Stimulated activated CD8-positive, alpha-beta memory T cell treated with anti-CD3 and anti-CD28 coated beads, Interleukin-2, amount 100 ng/mL, for 48 hours (primary cell): Measurements from ENCODE around the gene LBHD1.
"Not testable (repeated sequence)": the region's sequence is repeated elsewhere in the genome, so short reads cannot be mapped to it uniquely, and the experiment has no call there.

Experiments used
- DNase-seq, 2 donors: peaks; one replicate each; pipeline ENCODE4 v3.0.0-alpha.2; 2020; ENCODE audit warnings: low read depth in 2 of 2

The LBHD1 gene

DNA sequence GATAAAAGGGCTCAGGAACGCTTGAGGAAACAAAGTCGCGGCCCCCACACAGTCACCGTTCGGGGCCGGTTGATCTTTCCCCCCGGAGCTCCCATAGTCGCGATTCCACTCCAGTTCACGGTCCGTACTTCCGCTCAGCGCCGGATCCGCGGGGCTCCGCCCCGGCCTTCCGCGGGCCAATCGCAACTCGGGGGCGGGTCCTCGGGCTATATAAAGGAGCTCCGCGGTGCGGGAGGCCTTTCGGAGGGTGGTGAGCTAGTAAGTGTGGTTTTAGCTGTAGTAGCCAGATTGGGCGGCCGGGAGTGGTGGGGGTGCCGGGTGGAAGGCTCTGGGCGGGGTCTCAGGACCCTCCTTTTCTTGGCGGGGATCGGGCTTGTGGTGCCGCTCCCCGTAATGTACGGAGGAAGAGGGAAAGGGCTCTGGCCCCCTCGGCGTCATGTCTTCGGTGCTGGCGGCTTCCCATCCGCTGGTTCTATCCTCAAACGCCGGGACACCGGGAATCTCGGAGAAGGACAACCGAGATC is 6.9 kb downstream of the LBHD1 start, which contains the start of the genes C11orf98 and CSKMT:
TSS of gene C11orf98 (minus strand) at position 136 of the 524 bp plus-strand sequence. CDS start at position 95, 41 bp downstream.
TSS of gene CSKMT (plus strand) at position 238 of the 524 bp plus-strand sequence. CDS start 568 bp downstream, outside the sequence.
- DNase-seq = peak; percentile 91 to 93

DNA sequence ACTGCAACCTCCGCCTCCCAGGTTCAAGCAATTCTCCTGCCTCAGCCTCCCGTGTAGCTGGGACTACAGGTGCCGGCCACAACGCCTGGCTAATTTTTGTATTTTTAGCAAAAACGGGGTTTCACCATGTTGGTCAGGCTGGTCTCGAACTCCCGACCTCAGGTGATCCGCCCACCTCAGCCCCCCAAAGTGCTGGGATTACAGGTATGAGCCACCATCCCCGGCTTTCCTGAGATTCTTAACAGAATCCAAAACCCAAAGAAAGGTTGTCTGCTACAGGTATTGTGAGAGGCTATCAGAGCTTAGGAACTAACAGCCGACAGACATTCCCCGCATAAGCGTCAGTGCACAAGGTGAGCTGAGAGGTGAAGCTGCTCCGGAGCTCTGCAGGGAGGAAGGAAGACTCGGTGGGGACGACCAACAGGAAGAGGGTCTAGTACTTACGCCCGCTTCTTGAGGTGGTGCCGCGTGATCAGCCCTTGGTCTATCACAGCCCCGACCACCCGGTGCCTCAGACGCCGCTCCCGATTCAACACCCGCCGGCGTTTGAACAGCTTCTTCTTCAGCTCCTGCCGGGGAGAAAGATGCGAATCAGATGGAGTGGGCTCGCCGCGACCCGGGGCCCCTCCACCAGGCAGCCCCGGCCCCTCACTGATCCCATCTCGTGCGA is 7.5 kb downstream of the LBHD1 start:
- DNase-seq = peak in 1 of 2 donors; percentile 46

DNA sequence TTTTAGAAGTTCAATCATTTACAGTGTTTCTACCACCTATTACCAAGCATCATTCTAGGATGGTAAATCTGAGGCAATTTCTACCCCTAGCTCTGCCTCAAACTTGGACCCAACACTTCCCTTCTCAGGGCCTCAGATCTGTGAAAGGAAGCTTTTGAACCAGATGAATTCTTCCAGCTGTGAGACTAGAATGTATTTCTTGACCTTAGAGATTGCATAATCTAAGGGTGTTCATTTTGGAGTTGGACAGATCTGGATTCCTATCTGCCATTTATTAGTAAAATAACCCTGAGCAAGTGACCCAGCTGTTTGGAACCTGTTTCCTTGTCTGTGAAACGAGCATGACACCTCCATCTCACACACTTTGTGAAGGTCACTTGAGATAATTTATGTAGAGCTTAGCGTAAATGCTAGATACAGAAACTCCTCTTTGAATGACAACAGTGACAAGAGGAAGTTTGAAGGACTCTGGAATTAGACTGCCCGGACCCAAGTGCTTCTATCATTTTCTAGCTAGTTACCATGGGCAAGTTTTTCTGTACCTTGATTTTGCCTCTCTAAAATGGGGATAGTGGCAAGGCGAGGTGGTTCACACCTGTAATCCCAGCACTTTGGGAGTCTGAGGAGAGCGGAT is 15.2 kb downstream of the LBHD1 start:
- DNase-seq = no peak

DNA sequence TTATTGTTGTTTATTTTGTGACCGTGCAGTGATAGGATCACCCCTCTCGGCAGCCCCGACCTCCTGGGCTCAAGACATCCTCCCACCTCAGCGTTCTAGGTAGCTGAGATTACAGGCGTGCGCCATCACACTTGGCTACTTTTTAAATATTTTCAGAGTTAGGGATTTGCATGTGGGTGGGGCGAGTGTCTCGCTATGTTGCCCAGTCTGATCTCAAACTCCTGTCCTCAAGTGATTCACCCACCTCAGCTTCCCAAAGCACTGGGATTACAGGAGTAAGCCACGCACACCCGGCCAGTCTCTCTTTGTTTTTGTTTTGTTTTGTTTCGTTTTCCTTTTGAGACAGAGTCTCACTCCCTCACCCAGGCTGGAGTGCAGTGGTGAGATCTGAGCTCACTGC is 17.8 kb downstream of the LBHD1 start:
- no peak for DNase-seq

DNA sequence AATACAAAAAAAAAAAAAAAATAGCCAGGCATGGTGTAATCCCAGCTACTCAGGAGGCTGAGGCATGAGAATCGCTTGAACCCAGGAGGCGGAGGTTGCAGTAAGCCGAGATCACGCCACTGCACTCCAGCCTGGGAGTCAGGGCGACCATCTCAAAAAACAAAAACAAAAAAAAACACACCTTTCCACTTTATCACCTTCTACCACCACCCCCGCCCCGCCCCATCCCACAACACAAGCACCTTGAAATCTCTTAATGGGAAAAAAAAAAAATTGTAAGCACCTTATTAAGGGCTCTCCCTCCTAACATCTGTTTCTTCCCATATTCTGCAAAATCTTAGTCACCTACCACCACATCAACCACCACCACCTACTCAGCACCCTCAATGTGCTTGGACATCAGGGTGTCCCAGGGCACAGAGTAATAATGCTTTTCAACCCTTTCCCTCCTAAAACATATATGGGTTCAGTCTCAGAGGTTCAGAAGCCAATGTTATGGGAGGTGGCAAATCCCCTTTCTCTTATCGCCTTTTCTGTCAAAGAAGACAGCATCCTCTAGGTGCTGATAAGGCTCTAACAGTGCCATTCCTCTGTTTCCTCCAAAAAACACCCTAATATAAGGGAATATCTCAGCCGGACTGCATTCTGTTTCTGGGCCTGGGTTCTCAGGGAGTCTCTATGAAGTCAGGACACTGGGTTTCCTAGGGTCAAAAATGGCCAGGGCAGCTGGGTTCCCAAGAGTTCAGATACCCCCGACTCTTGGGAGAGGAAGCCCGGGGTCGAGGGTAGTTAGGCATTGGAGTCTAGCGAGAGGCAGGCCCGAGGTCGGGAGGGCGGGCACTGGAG is 19.7 kb downstream of the LBHD1 start:
- DNase-seq = no peak

DNA sequence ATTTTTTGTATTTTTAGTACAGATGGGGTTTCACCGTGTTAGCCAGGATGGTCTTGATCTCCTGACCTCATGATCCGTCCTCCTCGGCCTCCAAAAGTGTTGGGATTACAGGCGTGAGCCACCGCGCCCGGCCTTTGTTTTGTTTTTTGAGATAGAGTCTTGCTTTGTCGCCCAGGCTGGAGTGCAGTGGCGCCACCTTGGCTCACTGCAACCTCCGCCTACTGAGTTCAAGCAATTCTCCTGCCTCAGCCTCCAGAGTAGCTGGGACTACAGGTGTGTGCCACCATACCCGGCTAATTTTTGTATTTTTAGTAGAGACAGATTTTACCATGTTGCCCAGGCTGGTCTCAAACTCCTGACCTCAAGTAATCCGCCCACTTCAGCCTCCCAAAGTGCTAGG is 21.8 kb downstream of the LBHD1 start:
- DNase-seq = not testable (repeated sequence)

DNA sequence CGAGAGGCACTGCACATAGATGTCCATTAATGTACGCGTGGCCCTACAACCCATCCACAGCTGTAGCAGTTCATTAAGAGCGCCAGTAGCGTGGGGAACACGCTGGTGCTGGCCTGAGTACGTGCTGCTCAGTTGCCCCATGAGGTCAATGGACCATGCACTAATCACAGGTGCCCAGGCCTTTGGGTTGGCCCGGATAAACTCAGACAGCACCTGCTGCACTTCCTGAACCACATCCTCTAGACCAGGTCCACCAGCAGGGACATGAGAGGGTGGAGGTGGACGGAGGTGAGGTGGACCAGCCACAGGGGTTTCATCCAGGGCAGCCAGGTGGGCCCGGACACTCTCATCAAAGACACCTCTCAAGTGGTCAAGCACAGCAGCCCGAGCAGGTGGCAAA is 22.6 kb downstream of the LBHD1 start:
- DNase-seq = no peak

DNA sequence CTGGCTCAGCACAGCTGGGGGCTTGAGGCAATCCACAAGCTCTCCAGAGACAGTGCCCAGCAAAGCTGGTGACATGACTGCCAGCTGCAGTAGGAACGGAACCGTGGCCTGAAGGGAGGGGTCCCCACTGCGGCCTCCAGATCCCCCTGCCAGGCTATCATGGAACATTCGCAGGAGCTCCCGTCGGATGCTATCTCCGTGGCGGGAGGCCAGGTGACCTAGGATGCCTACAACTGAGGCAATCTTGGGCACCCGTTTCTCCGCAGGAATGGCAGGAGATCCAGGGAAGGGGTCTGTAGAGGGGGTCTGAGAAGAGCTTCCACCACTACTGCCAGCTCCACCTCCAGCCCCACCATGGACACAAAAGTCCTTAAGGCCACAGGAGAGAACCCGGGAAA is 23.1 kb downstream of the LBHD1 start:
- DNase-seq = no peak

DNA sequence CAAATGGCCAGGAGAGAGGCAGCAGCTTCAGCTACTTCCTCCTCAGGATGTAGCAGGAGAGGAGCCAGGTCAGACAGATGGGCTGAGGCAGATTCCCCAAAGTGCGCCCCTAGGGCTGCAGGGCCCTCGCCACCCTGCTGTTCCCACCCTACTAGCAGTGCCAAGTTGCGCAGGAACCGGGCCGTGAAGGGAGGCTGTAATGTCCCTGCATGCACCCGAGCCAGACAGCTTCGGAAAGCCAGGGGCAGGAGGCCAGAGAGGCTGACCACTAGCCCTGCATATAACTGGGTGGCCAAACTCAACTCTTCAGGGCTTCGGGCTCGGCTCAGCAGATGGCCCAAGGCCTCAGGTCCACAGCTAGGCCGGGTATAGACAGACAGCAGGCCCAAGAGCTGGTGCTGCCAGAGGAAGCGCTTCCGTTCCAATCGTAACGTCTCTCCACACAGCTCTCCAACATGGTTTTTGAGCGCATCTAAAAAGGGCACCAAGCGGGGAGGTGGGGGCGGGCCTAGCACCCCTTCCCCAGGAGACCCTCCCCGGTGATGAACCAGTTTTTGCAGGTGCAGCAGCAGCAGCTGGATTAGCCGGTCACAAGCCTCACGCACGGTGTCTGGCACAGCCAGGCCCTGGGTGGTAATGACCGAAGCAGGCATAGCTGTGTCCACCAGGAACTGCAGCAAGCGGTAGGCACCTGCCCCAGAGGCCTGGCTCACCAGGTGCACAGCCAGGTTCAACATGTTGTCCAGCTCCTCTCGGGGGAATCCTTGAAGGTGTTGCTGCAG is 23.7 kb downstream of the LBHD1 start:
- no peak for DNase-seq

DNA sequence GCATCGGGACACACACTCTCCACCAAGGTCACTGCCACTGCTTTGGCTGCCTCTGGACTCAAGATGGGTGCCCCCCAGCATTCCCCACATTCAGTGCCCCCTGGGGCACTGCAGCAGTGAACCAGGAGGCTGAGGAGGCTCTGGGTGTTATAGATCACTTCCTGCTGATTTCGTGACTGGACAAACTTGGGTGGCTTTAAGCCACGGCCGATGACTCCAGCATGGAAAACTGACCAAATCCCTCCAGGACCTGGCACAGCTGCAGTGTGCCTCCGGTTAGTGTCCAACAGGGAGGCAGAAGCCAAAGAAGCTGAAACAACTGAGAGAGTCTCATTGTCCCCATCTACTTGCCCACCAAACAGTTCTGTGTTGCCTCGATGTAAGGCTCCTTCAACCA is 24.5 kb downstream of the LBHD1 start:
- no peak for DNase-seq

DNA sequence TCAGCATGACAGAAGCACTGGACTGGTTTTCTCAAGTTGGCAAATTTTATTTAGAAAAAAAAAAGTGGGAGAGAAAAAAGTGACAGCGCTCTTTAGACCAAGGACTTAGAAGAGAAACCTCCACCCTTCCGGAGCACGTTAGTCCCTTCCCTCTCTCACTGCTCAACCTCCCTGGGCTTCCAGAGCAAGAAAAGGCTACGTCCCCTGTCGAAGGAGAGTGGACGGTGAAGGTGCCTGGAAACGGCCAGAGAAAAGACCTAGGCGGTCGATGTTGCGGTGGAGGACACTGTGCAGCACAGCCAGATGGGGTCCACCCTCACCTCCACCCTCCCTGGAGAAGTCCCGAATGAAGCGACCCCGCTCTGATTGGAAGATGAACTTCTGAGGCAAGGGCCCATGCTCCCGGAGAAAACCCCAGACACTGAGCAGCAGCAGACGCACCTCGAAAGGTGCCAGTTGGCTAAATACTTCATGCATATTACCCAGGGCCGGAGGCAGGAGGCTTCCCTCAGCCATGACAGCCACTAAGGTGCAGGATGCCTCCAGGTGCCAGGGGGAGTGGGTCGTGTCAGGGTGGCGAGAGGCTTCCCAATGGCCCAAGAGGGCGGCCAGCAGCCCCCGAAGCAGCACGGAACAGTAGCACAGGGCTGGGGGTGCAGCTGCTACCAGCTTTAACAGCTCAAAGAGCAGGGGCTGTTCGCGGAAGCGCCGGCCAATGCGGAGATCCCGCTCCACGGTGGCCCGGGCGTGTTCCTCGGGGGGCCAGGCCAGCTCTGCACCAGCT is 25.1 kb downstream of the LBHD1 start:
- no peak for DNase-seq

DNA sequence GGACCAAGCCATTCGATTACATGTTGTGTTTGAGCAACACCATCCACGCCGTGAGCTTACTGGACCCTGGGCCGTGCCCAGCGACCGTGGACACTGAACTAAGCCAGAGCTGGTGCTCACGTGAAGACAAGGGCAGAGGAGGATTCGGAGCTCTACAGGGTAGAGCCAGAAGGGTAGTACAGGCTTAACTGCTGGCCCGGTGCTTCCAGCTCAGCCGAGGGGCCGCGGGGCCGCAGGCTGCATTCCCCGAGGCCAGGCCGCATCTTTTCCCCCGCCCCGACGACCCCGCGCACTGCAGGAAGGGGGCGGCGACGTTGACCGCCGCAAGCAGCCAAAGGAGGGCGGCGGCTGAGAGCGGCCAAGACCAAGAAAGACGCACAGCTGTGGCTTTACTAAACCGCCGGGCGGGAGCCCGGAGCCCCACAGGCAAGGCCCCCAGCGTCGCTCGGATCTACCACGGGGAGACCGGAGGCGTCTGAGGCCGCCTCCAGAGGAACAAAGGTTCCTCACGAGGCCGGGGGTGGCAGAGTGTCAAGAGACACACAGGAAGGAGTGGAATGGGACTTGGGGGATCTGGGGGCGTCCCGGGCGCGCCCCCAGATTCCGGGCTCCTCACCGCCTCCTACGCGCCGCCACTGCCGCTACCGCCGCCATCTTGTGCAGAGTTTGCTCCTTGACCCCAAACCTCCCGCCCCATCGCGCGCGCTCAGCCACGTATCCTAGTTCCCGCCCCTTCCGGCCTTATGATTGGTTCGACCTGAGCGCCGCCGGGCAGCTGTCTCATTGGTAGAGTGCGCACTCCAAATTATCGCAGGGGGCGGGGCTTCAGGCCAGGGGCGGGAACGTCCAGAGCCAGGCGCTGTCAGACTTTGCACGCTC is 25.9 kb downstream of the LBHD1 start, which contains the start of gene GANAB:
TSS of gene GANAB (minus strand) at position 668 of the 879 bp plus-strand sequence. CDS start at position 654, 14 bp downstream.
- DNase-seq = peak; percentile 99 to 100

DNA sequence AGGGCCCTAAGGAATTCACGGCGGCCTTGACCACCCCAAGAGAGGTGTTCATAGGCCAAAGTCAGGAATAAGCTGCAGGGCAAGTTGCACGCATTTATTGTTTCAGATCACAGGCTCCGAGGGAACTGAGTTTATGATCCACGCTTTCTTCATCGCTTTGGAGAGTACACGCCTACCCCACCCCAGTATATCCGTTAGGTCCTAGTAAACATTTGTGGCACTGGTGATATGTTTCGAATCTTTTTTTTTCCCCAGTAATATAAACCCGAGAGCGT is 26.5 kb downstream of the LBHD1 start:
- DNase-seq = no peak

DNA sequence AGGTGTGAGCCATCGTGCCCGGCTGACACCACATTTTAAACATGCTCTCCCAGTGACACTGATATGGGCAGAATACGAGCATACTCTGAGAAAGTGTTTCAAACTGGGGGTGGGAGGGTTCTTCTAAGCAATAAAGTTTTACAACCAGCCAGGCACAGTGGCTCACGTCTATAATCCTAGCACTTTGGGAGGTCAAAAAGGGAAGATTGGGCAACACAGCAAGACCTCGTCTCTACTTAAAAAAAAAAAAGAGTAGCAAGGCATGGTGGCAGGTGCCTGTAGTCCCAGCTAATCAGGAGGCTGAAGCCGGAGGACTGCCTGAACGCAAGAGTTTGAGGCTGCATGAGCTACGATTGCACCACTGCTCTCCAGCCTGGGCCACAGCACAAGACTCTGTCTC is 27.8 kb downstream of the LBHD1 start:
- DNase-seq = no peak

DNA sequence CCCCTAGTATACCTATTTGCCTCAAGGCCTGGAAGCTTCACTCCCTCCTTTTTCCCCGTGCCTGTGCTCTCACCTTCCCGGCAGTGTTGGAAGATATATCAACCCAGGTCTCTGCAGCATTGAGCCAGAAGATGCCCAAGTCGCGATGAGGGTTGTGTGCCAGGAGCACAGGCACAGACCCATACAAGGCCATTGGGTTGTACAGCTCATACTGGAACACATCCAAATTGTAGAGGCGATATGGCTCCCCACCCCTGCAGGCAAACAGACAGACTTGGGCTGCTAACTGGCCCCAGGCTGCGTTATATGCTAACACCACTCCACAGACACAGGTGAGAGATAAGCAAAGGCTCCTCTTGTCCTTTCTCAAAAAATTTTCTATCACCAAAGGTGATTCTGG is 39.6 kb downstream of the LBHD1 start:
- no peak for DNase-seq

DNA sequence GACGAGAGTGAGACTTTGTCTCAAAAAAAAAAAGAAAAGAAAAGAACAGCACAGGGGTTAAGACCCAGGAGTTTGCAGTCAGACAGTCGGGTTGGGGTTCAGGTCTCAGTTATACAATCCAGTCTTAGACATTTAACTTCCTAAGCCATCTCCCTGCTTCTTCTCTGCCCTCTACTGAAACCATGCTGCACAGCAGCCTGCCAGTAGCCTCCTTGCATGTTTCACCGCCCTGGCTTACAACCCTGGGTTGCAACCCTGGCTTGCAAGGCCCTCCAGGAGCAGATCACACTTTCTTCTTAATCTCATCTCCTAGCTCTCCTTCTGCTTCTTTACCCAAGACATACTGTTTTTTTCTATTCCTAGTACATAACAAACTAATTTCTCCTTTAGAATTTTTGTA is 44.4 kb downstream of the LBHD1 start:
- DNase-seq = no peak

DNA sequence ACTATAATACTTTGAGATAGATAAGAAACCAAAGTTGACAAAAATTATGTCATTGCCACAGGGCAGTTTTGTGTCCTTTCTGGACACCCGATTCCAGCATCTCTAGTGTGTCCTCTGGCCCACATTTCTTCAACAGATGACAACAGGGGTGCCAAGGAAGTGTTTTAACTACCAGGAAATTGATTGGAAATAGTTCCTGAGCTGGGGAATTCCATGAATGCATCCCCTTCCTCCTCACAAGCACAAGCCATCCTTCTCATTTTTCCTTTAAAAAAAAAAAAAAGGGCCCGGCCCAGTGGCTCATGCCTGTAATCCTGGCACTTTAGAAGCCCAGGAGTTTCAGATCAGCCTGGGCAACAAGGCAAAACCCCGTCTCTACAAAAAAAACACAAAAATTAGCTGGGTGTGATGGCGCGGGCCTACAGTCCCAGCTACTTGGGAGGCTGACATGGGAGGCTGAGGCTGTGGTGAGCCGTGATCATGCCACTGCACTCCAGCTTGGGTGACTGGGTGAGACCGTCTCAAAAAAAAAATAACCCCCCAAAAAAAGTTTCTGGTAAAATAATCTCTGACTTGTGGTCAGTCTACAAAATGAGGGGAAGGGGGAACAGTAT is 49.5 kb downstream of the LBHD1 start:
- DNase-seq = no peak

DNA sequence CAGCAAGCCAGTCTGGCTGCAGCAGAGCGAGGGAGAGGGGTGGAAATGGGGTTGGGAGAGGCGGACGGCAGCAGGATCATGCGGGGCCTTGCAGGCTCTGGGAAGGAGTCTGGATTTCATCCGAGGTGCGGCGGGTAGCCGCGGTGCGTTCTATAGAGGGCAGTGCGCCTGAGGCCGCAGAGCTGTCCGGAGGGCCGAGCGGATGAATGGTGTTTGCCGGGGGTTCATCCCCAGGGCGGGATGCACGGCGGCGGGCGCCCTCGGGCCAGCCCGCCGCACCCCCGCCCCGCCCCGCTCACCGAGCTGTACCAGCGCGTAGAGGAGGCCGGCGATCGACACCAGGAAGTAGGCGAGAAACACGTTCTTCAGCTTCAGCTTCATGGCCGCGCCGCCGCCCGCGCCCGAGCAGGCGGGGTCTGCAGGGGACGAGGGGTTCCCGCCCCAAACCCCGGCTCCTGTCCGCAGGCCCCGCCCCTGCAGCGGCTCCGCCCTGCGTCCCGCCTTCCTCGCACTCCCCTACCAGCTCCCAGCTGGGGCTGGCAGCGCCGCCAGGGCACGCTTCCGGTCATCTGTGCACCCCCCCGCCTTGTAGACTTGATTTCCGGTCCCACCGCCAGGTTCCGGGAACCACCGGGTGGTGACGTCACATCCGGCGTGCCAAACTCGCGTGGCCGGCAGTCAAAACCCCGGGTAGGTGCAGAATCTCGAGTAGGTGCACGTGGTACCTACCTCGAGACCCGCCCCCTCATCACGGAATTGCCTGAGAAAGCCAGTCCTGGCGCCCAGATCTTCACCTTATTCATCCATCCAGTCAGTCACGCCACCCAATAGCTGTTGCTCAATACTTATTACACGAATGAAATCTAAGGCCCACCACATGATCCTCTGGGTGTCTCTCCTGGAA is 50.2 kb downstream of the LBHD1 start, which contains the start of gene B3GAT3:
TSS of gene B3GAT3 (minus strand) at position 420 of the 904 bp plus-strand sequence. CDS start at position 381, 39 bp downstream.
- peak; percentile 95 to 96 for DNase-seq
